Spinal cord (tissue), 10 donors: ENCODE data around the gene SDHA. TPM values are rescaled to one million over a fixed set of nuclear protein-coding genes. Genes with fewer than 3 reads are reported as not detected.
"Not testable (repeated sequence)": the region's sequence is repeated elsewhere in the genome, so short reads cannot be mapped to it uniquely, and the experiment has no call there.

Experiments used
- DNase-seq, 6 donors: peaks; one replicate each; pipeline versions ENCODE4 v3.0.0 to v3.0.0-alpha.2; 2013 to 2015; ENCODE audit warnings: low spot score in 6 of 6, low read depth in 4 of 6
- H3K27ac ChIP-seq: one replicate; pipeline ENCODE4 v1.5.1; 2013; ENCODE audit warnings: low read depth, low read length, control low read depth
- H3K27me3 ChIP-seq: one replicate; pipeline ENCODE4 v1.6.1; 2013; ENCODE audit warnings: low read length; ENCODE audit not compliant: control insufficient read depth, insufficient read depth
- H3K36me3 ChIP-seq: one replicate; pipeline ENCODE4 v1.6.1; 2013; ENCODE audit warnings: low read length; ENCODE audit not compliant: control insufficient read depth, insufficient read depth
- H3K4me1 ChIP-seq: one replicate; pipeline ENCODE4 v1.6.1; 2013; ENCODE audit warnings: low read length; ENCODE audit not compliant: control insufficient read depth, insufficient read depth
- H3K4me3 ChIP-seq: one replicate; pipeline ENCODE4 v1.5.1; 2013; ENCODE audit warnings: low read depth, low read length, control low read depth
- H3K9me3 ChIP-seq: one replicate; pipeline ENCODE4 v1.6.1; 2013; ENCODE audit warnings: low read length; ENCODE audit not compliant: control insufficient read depth, insufficient read depth
- WGBS: methylation state at CpG from one replicate; pipeline ENCODE4 v1.1.5; 2013; ENCODE audit warnings: missing lambda C conversion rate; ENCODE audit not compliant: insufficient coverage; 5-methylcytosine and 5-hydroxymethylcytosine counted together
- long read RNA-seq, 4 donors: transcript quantifications; one replicate each; lab custom pipeline, GENCODE V29; 2026
- polyA plus RNA-seq, 2 donors: library from polyadenylated mRNA; unstranded; fragments of 120-200 nt; gene quantifications; one replicate each; pipeline ENCODE4 v1.2.1, GENCODE V29; 2013; ENCODE audit not compliant: insufficient read length in 2 of 2
- total RNA-seq, 2 donors: library from RNA; depleted of rRNA in 1 of 2; stranded (reverse); fragments of 120-200 nt in 1 of 2; fragments of >200 nt in 1 of 2; gene quantifications; one replicate each; pipeline versions ENCODE4 v1.2.3 to v1.2.4, GENCODE V29; 2013 to 2014
- donor health status: healthy.

Gene SDHA
- total RNA-seq (100 to 1,000 TPM; 113 to 127 TPM), polyA plus RNA-seq (100 to 1,000 TPM; 144 to 166 TPM)
- long read RNA-seq, donor 1, transcript SDHA-201 (15 exons, 2,390 nt), result major isoform, 35 of 87 reads
- long read RNA-seq, donor 1, partial matches to known transcripts, result 47 of 87 reads
- long read RNA-seq, donor 1, other reads (novel, unspliced or antisense), result 0 of 87 reads
- long read RNA-seq, donor 2, transcript SDHA-201 (15 exons, 2,390 nt), result major isoform, 12 of 19 reads
- long read RNA-seq, donor 2, partial matches to known transcripts, result 6 of 19 reads
- long read RNA-seq, donor 2, other reads (novel, unspliced or antisense), result 0 of 19 reads
- long read RNA-seq, donor 3, transcript SDHA-201 (15 exons, 2,390 nt), result major isoform, 12 of 24 reads
- long read RNA-seq, donor 3, partial matches to known transcripts, result 5 of 24 reads
- long read RNA-seq, donor 3, other reads (novel, unspliced or antisense), result 0 of 24 reads
- long read RNA-seq, donor 4, transcript SDHA-201 (15 exons, 2,390 nt), result major isoform, 12 of 34 reads
- long read RNA-seq, donor 4, partial matches to known transcripts, result 19 of 34 reads
- long read RNA-seq, donor 4, other reads (novel, unspliced or antisense), result 0 of 34 reads

- H3K4me1 ChIP-seq, H3K9me3 ChIP-seq, H3K27me3 ChIP-seq: not testable (repeated sequence)
- peak within 1 kb of the TSS; percentile 92 for H3K4me3 ChIP-seq
- H3K36me3 ChIP-seq, result peaks cover 11% of the 10 kb centered on the region
- WGBS, result 0% methylated on average over 69 of the region's 75 CpGs
- peak; percentile 90 to 99 (median 94) for DNase-seq
- peak within 1 kb of the TSS; percentile 89 for H3K27ac ChIP-seq
Observed at GRCh38 chr5:217494-218456, at the start of gene SDHA, which contains the start of gene CCDC127. Gene SDHA (plus strand): TSS chr5:218320. CDS start chr5:218356, 36 bp downstream. Gene CCDC127 (minus strand): TSS chr5:218153. CDS start chr5:216849, 1,304 bp downstream.

- Histone ChIP-seq H3K9me3 (no peaks in the 10 kb centered on the region), H3K27ac (no peak overlapping the region), H3K4me3 (no peak overlapping the region), H3K36me3 (peaks cover 41% of the 10 kb centered on the region), H3K4me1 (peaks cover 32% of the 10 kb centered on the region), H3K27me3 (no peaks in the 10 kb centered on the region)
- peak in 2 of 6 donors; percentile 5 to 29 for DNase-seq
- 76% methylated on average over 31 of the region's 32 CpGs for WGBS
Observed at GRCh38 chr5:169071-169727, 48.9 kb upstream of the SDHA start.

DNA sequence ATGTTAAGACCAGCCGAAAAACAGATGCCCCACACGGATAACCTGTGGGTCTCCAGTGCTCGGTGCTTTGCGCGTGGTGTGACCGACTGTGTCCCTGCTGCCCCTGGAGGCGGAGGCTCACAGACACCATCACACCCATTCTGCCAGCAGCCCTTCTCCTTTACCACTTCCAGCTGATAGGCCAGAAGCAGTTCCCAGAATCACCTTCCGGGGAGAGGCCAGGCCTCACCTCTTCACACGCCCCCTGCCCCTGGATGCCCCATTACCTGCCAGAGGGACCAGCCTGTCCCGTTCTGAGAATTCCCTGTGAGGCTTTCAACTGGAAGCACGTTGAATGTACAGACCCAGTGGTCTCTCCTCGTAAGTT lies 48.4 kb upstream of the SDHA start:
- Histone ChIP-seq H3K27ac (no peak overlapping the region), H3K4me1 (peaks cover 32% of the 10 kb centered on the region), H3K9me3 (no peaks in the 10 kb centered on the region), H3K36me3 (peaks cover 42% of the 10 kb centered on the region), H3K4me3 (no peak overlapping the region), H3K27me3 (no peaks in the 10 kb centered on the region)
- 92% methylated on average over 10 of the region's 12 CpGs for WGBS
- no peak for DNase-seq

DNA sequence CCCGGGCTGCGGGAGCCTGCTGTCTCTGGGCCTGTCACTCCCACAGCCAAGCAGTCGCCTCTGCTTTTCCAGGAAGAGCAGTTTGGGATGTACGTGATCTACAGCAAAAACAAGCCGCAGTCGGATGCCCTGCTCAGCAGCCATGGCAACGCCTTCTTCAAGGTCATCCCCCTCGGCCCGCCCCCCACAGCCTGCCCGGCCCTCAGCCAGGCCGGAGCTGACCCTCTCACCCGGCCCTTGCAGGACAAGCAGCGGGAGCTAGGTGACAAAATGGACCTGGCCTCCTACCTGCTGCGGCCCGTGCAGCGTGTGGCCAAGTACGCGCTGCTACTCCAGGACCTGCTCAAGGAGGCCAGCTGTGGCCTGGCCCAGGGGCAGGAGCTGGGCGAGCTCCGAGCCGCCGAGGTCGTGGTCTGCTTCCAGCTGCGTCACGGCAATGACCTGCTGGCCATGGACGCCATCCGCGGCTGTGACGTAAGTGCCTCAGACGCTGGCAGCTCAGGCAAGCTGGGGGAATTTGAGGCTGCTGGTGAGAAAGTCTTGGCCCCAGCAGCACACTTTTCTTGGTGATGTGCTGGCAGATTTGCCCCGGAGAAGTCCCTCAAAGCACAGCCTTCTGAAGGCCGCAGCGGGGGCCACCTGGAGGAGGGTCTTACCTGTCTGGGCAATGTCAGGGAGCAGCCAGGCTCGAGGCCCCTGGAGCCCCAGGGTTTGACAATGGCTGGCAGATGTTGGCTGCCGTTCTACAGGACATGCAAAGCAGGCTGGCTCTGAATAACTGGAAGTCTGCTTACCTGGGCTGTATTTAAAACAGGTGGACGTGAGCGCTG lies 46.9 kb upstream of the SDHA start:
- no peaks in the 10 kb centered on the region for H3K27me3 ChIP-seq
- 53% methylated on average over 37 of the region's 37 CpGs for WGBS
- peak in 1 of 6 donors; percentile 50 for DNase-seq
- no peak overlapping the region for H3K27ac ChIP-seq
- H3K4me1 ChIP-seq, result peaks cover 32% of the 10 kb centered on the region
- H3K9me3 ChIP-seq, result no peaks in the 10 kb centered on the region
- peaks cover 53% of the 10 kb centered on the region for H3K36me3 ChIP-seq
- H3K4me3 ChIP-seq, result no peak overlapping the region

GRCh38 chr5:171801-172331 lies 46.3 kb upstream of the SDHA start:
- Histone ChIP-seq H3K27ac (no peak overlapping the region), H3K9me3 (no peaks in the 10 kb centered on the region), H3K36me3 (peaks cover 53% of the 10 kb centered on the region), H3K27me3 (no peaks in the 10 kb centered on the region), H3K4me1 (peaks cover 32% of the 10 kb centered on the region), H3K4me3 (no peak overlapping the region)
- no peak for DNase-seq
- 89% methylated on average over 23 of the region's 23 CpGs for WGBS

- no peak overlapping the region for H3K27ac ChIP-seq
Observed at GRCh38 chr5:172421-172820, 45.7 kb upstream of the SDHA start.

DNA sequence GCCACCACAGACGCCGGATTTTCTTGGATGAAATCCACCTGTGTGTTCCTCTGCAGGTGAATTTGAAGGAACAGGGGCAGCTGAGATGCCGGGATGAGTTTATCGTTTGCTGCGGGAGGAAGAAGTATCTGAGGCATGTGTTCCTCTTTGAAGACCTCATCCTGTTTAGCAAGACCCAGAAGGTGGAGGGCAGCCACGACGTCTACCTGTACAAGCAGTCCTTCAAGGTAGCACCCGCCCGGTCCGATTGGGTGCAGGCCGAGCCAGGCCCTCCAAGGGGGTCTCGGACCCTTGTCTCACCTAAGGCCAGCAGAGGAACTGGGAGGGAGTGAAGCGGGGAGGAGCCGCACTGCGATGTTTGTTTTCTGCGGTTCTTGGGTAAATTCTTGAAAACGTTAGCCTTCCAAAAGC lies 45.3 kb upstream of the SDHA start:
- WGBS, result 85% methylated on average over 15 of the region's 17 CpGs
- no peak for DNase-seq
- Histone ChIP-seq H3K9me3 (no peaks in the 10 kb centered on the region), H3K36me3 (peaks cover 53% of the 10 kb centered on the region), H3K27ac (no peak overlapping the region), H3K4me1 (peaks cover 28% of the 10 kb centered on the region), H3K4me3 (no peak overlapping the region), H3K27me3 (no peaks in the 10 kb centered on the region)

More at GRCh38 chr5:172421-172820, 45.7 kb upstream of the SDHA start:
- DNase-seq, result no peak
- Histone ChIP-seq H3K4me3 (no peak overlapping the region), H3K4me1 (peaks cover 32% of the 10 kb centered on the region), H3K9me3 (no peaks in the 10 kb centered on the region), H3K36me3 (peaks cover 53% of the 10 kb centered on the region), H3K27me3 (no peaks in the 10 kb centered on the region)
- WGBS, result 64% methylated on average over 12 of the region's 13 CpGs

- Histone ChIP-seq H3K4me3 (no peak overlapping the region), H3K4me1 (peaks cover 24% of the 10 kb centered on the region), H3K27ac (no peak overlapping the region), H3K36me3 (peaks cover 53% of the 10 kb centered on the region), H3K27me3 (no peaks in the 10 kb centered on the region), H3K9me3 (no peaks in the 10 kb centered on the region)
- 85% methylated on average over 18 of the region's 22 CpGs for WGBS
- DNase-seq, result no peak
Observed at GRCh38 chr5:173392-174290, 44.5 kb upstream of the SDHA start.
